ENCODE data around the gene ESRRB.
A peak's percentile ranks its signal among the peaks of the same experiment; 100 is the strongest.

ESRRB gene

DNA sequence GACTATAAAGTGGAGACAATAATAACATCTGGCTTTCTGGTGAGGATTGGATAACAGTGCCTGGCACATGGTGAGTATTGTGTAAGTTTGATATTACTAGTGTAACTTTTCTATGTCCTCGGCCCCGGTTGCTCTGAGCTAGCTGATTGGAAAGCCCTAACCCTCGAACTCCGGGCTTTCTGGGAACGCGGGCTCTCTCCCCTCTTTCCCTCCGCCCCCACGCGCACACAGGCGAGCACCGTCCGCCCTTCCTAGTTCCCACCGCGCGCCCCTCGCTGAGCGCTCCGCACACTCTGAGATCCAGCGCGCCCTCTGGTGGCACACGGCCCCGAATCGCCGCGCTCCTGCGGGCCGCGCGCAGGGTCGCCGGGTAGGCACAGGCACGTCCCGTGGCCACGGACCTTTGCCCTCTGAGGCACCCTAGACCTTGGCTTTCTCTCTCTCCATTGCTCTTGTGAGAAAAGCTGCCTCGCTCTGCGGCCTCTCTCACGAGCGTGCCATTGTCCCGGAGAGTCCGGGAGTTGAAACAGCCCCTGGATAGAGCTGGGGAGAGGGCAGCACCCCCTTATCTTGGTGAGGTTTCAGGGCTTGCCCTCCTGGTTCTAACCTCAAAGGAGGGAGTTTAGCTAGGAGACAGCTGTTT lies 23.2 kb upstream of the ESRRB start:
- peak; percentile 26 for DNase-seq

DNA sequence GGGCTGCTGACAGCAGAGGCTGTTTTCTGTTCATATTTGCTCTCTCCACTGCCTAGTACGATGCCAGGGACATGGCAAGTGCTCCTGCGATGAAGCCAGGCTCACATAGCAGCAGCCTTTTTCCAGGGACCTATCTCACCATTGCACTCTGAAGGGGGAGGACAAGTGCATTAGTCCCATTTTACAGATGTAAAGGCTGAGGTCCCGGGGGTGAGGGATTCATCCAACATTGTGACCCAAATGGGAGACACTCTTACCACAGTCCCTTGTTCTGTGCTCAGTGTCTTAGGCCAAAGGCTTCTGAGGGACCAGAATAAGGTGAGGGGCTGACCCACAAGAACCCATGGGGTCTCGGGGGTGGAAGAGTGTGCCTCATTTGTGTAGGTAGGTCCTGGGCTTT lies 21.6 kb upstream of the ESRRB start:
- no peak for DNase-seq

DNA sequence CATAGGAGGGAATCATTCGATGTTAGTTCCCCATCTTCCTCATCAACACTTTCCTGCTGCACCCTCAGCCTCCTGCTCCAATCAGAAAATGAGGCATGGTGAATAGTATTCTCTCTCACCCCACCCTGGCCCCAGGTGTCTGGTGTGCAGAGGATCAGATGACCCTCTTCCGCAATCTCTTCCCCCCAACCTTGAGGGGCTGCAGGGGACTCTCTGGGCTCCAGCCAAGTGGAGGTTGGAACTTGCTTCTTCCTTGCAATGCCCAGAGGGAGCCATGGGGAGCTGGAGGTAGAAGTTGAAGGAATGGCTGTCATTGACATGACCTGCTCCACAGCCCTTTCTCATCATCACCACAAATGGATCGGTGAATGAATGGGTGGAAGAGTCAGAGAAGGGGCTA lies 20.2 kb upstream of the ESRRB start:
- DNase-seq, result no peak

DNA sequence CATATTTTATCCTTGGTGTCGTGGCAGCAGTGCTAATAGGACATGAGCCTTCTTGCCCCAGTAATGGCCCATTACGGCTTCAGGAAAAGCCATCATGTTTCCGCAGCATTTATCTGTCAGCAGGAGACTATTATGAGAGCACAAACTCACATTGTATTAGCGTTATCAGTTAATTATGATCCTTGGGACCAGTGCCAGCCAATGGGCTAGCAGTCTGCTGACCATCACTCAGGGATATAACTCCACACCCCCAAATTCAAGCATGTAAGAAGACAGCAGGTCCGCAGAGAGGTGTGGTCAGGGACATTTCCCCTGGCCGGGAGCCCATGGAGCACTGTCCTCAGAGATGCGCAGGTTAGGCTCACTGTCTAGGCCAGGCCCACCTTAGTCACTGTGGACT lies 4.9 kb upstream of the ESRRB start:
- no peak for DNase-seq

DNA sequence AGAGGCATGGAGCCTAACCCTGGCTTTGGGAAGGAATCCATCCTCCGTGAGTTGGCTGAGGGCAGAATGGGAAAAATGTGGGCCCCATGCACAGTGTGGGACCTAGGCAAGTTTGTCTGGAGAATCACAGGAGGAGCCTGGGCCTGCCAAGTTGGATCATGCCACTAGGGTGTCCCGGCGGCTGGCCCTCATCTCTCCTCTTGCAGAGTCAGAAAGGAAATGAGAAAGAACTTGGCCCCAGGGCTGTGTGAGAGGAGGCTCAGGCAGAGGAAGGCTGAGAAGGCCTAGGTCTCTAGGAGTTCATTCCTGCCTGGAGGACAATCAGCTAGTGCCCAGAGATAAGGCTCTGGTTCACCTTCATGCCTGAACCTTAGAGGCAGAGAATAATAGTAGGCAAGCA lies 2.5 kb upstream of the ESRRB start:
- no peak for DNase-seq

DNA sequence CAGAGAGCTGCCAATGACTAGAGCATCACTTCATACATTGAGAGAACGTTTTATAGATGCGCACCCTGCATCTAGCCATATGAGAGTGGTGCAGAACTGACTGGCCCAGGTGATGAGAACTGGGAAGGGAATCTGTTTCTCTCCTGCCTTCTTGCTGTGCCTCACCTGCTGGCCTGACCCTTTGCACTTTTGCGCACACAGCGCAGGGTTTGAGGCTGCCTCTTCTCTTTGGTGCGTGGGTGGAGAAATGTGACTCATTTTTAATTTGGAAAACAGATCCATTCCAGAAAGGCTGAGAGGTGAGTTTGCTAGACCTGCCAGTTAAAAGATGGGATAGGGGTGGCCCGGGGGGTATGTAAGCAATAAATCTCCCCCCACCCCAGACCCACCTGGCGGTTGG lies 453 bp upstream of the ESRRB start:
- no peak for DNase-seq

DNA sequence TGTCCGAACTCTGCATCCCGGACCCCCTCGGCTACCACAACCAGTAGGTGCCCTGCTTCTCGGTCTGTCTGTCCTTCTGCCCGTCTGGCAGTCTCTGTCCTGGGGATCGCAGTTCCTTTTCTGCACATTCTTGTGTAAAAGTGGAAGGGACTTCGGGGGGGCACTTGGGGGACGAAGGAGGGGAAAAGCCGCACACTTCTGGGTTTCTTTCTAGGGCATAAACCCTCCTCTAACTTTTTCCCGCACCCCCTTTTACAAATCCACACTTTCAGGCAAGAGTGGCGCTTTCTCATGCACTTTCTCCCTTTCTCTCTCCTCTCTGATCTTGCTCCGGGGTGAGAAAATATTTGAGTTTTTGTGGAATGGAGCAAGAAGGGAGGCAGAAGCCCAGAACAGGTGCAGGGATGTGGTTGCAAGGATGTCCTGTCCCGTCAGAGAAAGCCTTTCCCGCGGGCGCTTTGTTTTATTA lies 506 bp downstream of the ESRRB start:
- DNase-seq, result no peak

DNA sequence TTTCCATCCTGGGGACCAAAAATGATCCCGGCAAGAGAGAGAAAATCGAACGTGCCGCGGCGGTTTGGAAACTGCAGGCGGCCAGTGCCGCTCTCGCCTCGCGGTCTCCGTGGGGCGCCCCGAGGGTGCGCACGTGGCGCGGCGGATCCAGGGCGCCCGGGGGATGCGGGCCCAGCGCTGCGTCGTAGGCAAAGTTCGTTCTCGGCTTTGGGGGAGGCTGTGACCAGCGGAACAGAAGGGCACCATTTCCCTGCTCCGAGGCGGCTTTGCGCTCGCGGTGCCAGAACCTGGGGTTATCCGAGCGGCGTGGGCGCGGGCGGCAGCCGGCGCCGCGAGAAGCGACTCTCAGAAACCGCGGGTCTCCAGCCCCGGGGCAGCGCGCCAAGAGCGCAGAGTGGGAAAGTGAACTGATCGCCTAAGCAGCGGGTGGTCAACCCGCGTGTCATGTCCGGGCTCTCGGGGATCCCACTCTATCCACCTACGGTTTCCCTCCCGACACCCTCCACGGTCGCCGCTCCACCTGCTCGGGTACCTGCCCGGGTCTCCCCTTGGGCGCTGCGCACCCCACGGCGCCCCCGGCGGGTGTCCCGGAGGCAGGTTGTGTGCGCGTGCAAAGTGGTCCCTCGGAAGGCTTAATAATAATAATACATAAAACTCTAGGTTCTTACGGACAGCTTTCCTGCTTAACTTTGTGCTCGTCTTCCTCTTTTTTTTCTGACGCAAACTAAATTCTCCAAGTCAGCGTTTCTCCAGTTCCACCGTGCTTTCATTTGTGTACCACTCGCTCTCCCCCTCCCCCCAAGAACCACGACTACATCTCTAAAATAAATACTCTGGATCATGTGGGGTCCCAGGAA lies 1.2 kb downstream of the ESRRB start:
- DNase-seq, result no peak

DNA sequence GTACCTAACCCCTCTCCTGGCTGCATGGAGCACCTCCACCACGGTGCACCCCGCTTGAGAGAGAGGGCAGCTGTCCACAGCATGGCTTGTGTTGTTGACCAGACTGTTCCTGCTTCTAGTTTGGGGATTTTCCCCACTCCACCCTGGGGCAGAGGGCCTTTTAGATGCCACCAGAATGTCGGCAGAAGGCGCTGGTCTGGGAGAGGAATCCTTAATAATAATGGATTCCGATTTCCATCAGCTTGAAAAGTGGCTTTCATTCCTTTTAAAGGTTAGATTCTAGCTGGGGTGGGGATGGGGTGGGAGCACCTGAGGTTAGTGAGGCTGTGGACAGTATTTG lies 1.8 kb downstream of the ESRRB start:
- no peak for DNase-seq

DNA sequence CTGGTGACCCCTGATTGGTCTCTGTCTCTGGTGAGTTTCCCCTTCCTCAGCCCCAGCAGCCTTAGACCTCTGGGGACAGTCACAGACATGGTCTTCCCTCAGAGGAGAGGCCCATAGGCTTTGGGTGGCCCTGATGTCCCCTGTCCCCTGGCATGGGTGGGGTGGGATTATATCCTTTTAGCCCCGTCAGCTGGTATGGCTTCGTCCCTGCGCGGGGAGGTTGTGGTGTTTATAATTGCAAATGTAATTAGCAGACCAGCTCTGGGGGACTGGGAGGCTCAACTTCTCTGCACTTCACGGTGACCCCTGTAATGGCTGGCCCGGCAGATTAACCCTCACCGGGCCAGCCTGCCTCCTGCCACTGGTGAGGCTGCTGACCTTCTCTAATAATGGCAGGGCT lies 5.1 kb downstream of the ESRRB start:
- no peak for DNase-seq

DNA sequence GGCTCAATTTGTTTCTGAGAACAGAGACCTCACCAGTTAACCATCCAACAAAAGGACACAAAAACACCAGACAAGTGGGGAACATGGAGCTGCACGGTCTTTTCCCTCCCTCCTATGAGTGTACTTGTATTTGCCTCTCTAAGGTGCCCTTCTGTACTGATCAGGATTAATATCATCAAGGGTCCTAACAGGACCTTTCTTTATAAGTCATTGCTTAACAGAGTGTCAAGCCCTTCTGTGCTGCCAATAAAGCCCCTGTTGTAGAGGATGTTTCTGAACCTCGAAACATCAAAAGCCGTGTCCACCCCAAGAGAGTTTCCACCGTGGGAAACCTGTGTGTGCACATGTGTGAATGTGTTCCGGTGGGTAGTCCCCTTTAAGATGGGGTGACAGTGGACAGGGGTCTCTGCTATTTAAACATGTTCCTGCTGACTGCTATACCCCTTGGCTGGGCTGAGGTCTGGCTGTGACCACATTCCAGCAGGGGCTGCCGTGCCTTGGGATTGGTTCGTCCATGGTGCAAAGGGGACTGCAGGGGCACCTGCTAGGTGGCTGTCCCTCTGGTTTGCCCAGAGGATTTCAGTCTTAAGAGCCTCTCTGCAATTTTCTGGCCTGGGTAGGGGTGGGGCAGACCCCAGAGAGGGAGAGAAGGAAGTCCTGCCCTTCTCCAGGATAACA lies 6.0 kb downstream of the ESRRB start:
- no peak for DNase-seq

DNA sequence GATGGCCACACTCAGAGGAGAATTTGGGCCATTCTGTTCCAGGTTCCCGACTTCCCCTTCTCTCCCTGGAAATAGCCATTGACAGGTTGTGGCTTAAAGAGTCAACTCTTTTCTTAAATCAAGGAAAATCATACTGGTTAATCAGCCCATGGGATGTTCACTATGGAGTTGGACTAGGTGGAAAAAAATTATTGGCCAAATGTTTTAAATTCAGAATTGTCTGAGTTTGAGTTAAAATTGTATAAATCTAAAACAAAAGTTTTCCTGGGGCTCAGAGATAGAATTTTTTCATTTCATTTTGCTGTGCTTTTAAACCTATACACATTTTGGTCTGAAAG lies 6.5 kb downstream of the ESRRB start:
- no peak for DNase-seq

DNA sequence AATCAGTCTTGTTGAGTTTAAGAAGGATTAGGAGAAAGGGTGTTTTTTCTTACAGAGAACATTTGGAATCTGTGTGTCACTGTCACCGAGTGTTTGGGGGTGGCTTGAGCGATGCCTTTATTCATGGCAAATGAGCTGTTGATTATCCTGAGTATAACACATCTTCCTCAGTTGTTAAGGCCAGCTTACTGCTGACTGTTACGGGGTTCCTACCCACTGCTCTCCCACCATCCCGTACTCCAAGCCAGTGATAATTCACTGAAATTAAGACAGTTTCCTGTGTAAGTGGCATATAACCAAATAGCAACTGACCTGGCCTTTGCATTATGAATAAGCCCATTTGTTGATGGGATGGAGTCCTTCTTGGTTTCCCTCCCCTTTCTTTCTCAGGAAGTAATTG lies 9.5 kb downstream of the ESRRB start:
- no peak for DNase-seq

DNA sequence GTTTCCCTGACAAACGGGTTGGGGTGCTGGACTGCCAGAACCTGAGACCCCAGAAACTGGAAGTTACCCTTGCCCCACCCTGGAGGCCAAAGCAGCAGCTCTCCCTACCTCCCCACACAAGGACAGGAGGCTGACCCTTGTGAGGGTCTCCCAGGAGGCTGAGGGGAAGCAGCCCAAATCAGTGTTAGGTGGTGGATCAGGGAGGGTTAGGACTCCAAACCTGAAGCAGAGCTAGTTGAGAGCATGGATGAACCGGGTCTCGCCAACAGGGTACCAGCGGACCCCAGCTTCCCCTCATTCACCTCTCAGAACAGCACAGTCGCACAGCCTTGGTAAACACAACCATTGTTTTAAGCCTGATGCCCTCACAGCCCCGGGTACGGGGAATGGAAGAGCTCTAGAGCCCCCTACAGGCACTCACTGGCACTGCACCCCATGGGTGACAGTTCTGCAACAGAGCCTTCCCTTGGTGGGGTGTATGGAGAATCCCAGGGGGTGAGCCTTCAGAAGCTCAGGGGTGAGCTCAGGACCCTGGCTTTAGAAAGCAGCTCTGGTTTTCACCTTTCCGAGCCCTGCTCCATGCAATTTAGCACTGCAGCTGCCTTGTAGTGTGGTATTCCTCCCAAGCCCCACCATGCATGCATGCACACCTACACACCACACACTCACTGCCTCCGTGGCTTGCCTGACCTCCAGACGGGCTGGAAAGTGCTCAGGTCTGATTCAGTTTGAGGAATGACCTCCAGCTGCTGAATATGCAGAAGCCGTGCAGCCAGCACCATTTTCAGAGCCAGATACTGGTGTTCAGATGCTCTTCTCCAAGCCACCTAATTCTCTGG lies 11.2 kb downstream of the ESRRB start:
- DNase-seq, result peak; percentile 48

DNA sequence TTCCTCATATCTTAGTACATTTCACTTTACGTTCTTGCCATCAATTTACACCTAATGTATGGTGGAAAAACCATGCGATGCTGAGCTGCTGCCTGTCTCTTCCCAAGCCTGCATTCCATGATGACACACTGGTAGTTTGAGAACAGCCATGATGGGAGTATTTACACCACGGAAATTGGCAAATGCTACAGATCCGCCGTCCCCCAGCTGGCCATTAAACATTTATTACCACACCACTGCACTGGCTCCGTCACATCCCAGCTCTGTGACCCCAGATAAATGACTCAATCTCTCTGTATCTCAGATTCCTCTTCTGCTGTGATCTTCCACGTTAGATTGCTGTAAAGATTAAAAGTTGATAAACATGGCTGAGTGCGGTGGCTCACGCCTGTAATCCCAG lies 13.9 kb downstream of the ESRRB start:
- DNase-seq, result no peak

DNA sequence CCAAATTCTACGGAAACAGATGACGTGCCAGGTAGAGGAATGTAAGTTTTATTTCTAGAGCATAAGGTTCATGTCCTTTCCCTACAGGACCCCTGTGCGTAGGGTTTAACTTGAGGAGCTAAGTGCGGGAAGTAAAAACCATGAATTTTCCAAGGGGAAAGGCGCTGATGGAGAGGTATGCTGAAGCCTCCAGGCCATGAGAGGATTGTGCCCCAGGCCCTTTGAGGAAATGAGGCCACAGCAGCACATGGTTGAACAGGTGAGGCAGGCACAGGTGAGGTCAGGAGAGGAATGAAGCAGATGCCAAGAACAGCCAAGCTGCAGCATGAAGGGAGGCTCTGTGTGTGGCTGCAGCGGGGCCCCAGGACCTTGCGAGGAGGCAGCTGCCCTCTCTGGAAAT lies 14.7 kb downstream of the ESRRB start:
- no peak for DNase-seq

DNA sequence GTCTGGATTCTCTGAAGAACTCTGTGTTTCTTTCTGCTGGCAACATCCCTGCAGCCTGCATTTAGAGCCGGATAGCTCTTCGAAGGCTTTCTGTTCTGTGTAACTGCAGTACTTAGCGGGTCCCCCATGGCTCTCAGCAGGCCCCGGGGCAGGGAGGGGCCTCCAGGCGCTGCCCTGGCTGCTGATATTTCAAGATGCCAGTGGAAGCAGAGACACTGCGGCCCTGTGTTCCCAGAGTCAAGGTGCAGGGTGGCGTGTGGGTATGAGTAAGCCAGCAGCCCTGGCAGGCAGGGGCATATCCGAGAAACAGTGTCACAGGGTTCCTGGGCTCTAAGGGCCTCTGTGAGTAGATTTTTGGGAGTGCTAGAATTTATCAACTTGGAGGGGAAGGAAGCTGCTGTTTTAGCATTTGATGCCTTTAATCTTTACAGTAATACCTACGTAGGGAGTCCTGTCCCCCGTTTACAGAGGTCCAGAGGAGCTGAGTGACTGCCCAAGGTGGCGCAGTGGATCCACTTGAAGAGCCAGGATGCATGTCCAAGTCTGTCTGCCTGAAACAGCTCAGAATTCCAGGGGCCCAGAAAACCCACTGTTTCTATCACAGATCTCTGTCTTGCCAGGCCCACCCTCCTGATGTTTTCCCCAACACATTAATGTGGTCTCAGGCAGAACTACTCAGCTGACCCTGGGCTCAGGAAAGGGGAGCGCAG lies 16.2 kb downstream of the ESRRB start:
- no peak for DNase-seq

DNA sequence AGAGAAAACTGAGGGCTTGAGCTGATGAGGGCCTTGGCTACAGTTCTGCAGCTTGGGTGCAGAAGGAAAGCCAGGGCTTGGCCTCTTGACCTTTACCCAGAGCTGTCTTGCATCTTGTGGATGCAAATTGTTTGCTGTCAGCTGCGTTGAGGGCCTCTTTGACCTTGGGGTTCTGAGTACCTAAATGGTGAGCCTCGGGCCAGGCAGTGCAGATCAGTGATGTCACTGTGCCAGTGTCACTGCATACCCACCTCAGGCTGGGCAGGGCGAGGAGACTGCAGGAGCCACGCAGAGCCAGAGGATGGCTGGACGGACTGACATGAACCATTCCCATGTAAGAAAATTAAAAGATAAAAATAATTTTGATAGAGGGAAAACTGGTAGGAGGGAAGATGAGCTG lies 18.6 kb downstream of the ESRRB start:
- DNase-seq, result no peak

DNA sequence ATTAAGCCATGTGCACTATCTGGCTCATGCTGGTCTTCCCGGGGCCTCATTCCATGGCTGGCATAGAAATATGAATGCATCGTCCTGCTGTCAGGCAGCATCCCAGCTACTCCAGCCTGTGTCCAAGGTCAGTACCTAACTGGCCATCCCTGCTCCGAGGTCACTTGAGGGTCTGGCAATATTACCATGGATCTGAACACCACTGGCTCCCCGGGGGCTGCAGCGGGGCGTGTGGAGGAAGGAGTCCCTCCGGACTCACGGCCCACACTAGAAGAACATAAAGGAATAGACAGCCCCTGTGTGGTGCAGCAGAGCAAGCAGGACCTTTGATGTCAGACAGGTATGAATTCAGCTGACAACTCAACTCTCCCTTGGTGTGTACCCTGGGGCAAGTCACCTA lies 19.2 kb downstream of the ESRRB start:
- no peak for DNase-seq

DNA sequence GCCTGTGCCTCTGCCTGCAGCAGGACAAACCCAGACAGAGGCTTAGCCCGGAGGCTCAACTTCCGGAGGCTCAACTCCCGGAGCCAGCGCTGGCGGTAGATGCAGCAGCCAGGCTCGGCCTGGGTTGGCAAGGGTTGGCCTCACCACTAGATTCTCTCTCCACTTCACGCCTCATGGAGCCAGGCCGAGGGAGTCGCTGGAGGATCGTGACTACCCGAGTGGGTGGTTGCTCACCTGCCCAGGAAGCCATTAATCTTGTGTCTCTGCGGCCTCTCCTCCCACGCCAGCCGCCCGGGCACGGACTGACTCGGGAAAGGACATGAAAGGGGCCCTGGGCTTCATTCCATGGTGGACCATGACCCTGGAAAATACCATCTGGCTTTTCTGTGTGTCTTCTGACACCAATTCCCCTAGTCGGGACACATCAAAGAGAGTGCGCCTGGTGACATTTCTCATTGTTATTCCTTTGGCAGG lies 20.8 kb downstream of the ESRRB start:
- DNase-seq, result no peak

DNA sequence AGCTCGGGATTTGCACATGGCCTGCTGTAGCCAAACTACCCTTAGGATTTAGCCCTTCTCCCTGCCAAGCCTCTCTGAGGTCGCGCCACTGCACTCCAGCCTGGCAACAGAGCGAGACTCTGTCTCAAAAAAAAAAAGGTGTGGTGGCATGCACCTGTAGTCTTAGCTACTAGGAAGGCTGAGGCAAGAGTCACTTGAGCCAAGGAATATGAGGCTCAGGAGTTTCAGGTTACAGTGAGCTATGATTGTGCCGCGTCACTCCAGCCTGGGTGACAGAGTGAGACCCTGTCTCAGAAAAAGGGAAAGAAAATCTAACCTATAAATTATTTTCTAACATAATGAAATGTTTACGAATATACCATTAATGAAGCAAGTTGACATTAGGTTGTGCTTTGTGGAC lies 29.7 kb downstream of the ESRRB start:
- DNase-seq, result no peak

DNA sequence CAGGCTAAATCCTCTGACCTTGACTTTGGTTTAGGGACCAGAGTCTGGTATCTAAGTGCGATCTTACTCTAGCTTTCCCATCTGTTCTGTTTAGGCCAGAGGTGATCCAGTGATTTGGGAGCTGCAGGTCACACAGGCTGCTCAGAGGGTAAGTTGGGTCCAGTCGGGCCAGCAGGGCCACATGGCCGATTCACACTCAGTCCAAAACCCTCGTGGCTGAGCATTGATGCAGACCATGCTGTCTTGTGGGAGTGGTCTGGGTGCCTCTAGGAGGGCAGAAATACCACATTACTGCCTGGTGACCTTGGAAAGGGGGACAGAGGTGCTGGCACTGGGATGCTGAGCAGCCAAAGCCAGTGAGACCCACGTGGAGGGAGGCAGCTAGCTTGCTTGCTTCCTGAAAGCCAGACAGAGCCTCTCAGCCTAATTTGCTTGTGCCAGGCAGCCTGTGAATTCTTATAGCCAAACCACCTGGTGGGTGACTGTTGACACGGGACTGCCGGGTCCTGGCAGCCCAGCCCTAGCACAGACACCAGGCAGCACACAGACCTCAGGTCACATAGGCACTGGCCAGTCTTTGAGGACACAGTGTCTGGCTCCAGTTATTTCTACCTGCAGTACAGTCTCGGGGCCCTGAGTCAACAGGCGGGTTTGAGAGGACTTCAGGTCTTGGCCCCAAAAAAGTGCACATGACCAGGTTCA lies 31.7 kb downstream of the ESRRB start:
- no peak for DNase-seq

Measured in CD4-positive, alpha-beta T cell treated with Interleukin-21 for 1 hour (primary cell).